Pancreas (tissue), 10 donors: Measurements from ENCODE around the gene TRRAP. TPM values are rescaled to one million over a fixed set of nuclear protein-coding genes. Genes with fewer than 3 reads are reported as not detected.

ENCODE experiments used
- ATAC-seq, 4 donors: fragments of 200-7000 bp; cut with Tn5 transposase; one replicate each; pipeline versions ENCODE4 v1.8.0 to v1.9.1; 2020; ENCODE audit warnings: mild to moderate bottlenecking in 4 of 4, moderate library complexity in 4 of 4
- DNase-seq, 6 donors: peaks; one replicate each; pipeline ENCODE4 v3.0.0-alpha.2; 2020
- FAIRE-seq: peaks from 2 replicates; lab custom pipeline; 2012; peaks lifted over from hg19 to GRCh38; lab: Jason Lieb, UNC
- H3K27ac ChIP-seq, 4 donors: fragments of 200-600 bp; sonication (generic); 1 replicate in 3 of 4; 2 replicates in 1 of 4; pipeline versions ENCODE4 v1.5.0 to v1.8.0; 2020
- H3K27me3 ChIP-seq, 4 donors: fragments of 200-600 bp; one replicate each; pipeline ENCODE4 v1.8.0; 2021
- H3K36me3 ChIP-seq, 3 donors: fragments of 200-600 bp; sonication (generic) in 1 of 3; one replicate each; pipeline versions ENCODE4 v1.5.0 to v1.8.0; 2020 to 2021
- H3K4me1 ChIP-seq, 3 donors: fragments of 200-600 bp; one replicate each; pipeline ENCODE4 v1.8.0; 2021
- H3K4me3 ChIP-seq, 4 donors: fragments of 200-600 bp; sonication (generic) in 2 of 4; one replicate each; pipeline versions ENCODE4 v1.5.0 to v1.8.0; 2020 to 2021
- H3K9me3 ChIP-seq, 4 donors: fragments of 200-600 bp; one replicate each; pipeline ENCODE4 v1.8.0; 2021
- CTCF ChIP-seq, 4 donors: fragments of 200-600 bp; sonication (generic) in 3 of 4; IDR thresholded peaks; one replicate each; pipeline versions ENCODE4 v1.5.0 to v1.8.0; 2021; ENCODE audit warnings: antibody characterized with exemption in 4 of 4
- WGBS, 2 donors: extraction: QIAGEN DNeasy Blood & Tissue Kit; methylation state at CpG; one replicate each; pipeline ENCODE4 v1.1.7; 2013; 5-methylcytosine and 5-hydroxymethylcytosine counted together
- intact Hi-C, 3 donors: fragments of 100-400 bp; cut with DNase I; formaldehyde crosslinking; loops; one replicate each; pipeline versions ENCODE4 v1.11.1 to v1.14.2; 2022
- microRNA-seq, 2 donors: library from miRNA; unstranded; fragments of <30 nt; microRNA quantifications; one replicate each; pipeline versions ENCODE4 to v1.1.0, GENCODE V29; 2019 to 2020
- polyA plus RNA-seq, 2 donors: library from polyadenylated mRNA; stranded (reverse); fragments of 200-250 nt; gene quantifications; one replicate each; pipeline ENCODE4 v1.2.3, GENCODE V29; 2013
- total RNA-seq, 6 donors: library from RNA; stranded (reverse); fragmentation: NEBNext Ultra II Directional in 4 of 6; extraction: Animal tissue kit (Norgen Biotek cat#: 25700) in 4 of 6; gene quantifications; one replicate each; pipeline versions ENCODE4 v1.2.1 to v1.2.4, GENCODE V29; 2021 to 2023
- donor health status: healthy with polysubstance abuse.
- donor health status: DM: no; HTN: no; CAD: no; lungs with moderate emphysema.
- donor health status: DM: no; HTN: no; CAD: no.
- donor health status: control.
- donor health status: control.
- donor health status: Bipolar disorder and iron deficiency.
- donor health status: DM: yes; HTN: yes; CAD: no.
- donor health status: DM: no; HTN: no; CAD: no.
- donor health status: DM: no; HTN: no; CAD: no.
- donor health status: DM: yes; HTN: yes; CAD: no.

The TRRAP gene
- total and polyA plus RNA-seq, 8 donors = 10.2 to 25.1 (median 15.6) TPM

- Histone ChIP-seq H3K4me3 (no peak overlapping the region), H3K36me3 (peaks cover 0 to 6% (median 4%) of the 10 kb centered on the region in 3 donors), H3K27me3 (no peaks in the 10 kb centered on the region), H3K9me3 (no peaks in the 10 kb centered on the region), H3K27ac (no peak overlapping the region), H3K4me1 (peaks cover 0 to 6% (median 0%) of the 10 kb centered on the region in 3 donors)
- no peak for TF ChIP-seq CTCF (IDR thresholded peaks at IDR 0.05)
- DNase-seq (no peak), FAIRE-seq (no peak), ATAC-seq (no peak)
- intact Hi-C loops = no loop called here
- WGBS, 2 donors = 65 to 68% methylated on average over 6 of the region's 6 CpGs
Observed at GRCh38 chr7:99061001-99061776, 182.9 kb downstream of the TRRAP start.

Small RNA genes within 50 kb of the gene (microRNA-seq; reads per million reads assigned to microRNA genes)
- 1.2 to 1.8 reads per million in 2 donors for gene MIR3609

Other genes with a start within 250 kb of the TRRAP start
- gene TMEM130, start 8.5 kb upstream of the TRRAP start, total RNA-seq = 1 to 10 TPM in 1 of 6 donors, under 1 TPM in 5; 0.13 to 1.0 (median 0.44) TPM
- gene TMEM130, start 8.5 kb upstream of the TRRAP start, polyA plus RNA-seq = 1 to 10 TPM in 1 of 2 donors, under 1 TPM in 1; 0.95 to 3.7 TPM